Glutamatergic neuron (in vitro differentiated cells): ENCODE measurements around the gene ACAD10. TPM values are rescaled to one million over a fixed set of nuclear protein-coding genes. Genes with fewer than 3 reads are reported as not detected.
"Not testable (repeated sequence)": the region's sequence is repeated elsewhere in the genome, so short reads cannot be mapped to it uniquely, and the experiment has no call there.

Experiments used
- DNase-seq: peaks from one replicate; pipeline ENCODE4 v3.0.0; 2022
- H3K27ac Mint-ChIP-seq: one replicate; pipeline ENCODE4 v1.8.0; 2020; ENCODE audit warnings: mild to moderate bottlenecking, mixed read lengths, inconsistent platforms; ENCODE audit not compliant: unreplicated experiment
- H3K27me3 Mint-ChIP-seq: one replicate; pipeline ENCODE4 v1.8.0; 2020; ENCODE audit warnings: mild to moderate bottlenecking, moderate library complexity, mixed read lengths, inconsistent platforms; ENCODE audit not compliant: unreplicated experiment
- H3K36me3 Mint-ChIP-seq: one replicate; pipeline ENCODE4 v1.8.0; 2020; ENCODE audit warnings: mild to moderate bottlenecking, mixed read lengths, inconsistent platforms; ENCODE audit not compliant: unreplicated experiment
- H3K4me1 Mint-ChIP-seq: one replicate; pipeline ENCODE4 v1.8.0; 2020; ENCODE audit warnings: mild to moderate bottlenecking, low read depth, mixed read lengths, inconsistent platforms; ENCODE audit not compliant: unreplicated experiment
- H3K4me3 Mint-ChIP-seq: one replicate; pipeline ENCODE4 v1.8.0; 2020; ENCODE audit warnings: mild to moderate bottlenecking, mixed read lengths, inconsistent platforms; ENCODE audit not compliant: unreplicated experiment
- H3K9me3 Mint-ChIP-seq: one replicate; pipeline ENCODE4 v1.8.0; 2020; ENCODE audit warnings: mild to moderate bottlenecking, moderate library complexity, mixed read lengths, inconsistent platforms; ENCODE audit not compliant: unreplicated experiment
- total RNA-seq: library from RNA; stranded (reverse); fragmentation: NEBNext Ultra II Directional; extraction: Animal tissue kit (Norgen Biotek cat#: 25700); gene quantifications from one replicate; pipeline ENCODE4 v1.2.1, GENCODE V29; 2021; ENCODE audit not compliant: unreplicated experiment
- TF ChIP-seq, protein P1 (sequence below): fragments of 200-600 bp; sonication (generic); IDR thresholded peaks from one replicate; pipeline ENCODE4 v1.5.0; 2021; ENCODE audit not compliant: partially characterized antibody, unreplicated experiment

Gene ACAD10
- total RNA-seq, 1 donor from 2014 or later: 35.9 TPM

DNA sequence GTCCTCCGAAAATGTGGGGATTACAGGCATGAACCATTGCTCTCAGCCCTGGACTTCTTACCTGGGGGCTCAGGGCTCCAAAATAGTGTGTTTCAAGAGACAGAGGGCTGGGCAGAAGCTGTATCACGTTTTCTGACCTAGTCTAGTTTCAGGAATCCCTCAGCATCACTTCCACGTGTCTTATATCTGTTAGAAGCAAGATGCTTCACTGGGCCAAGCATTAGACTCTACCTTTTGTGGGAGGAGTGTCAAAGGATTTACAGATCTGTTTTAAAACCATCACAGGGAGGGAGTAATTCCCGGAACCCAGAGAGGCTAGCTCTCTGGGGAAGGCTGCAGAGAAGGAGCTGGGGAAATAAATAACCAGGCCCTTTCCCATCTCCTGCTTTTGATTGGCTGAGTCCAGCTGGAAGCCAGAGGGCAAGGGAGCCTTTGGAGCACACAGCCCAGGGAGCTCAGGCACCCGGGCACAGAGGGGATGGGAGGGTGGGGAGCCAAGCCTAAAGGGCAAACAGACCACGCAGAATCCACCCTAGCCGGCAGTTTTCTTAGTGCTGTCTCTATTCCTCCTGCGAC, 47.6 kb downstream of the ACAD10 start:
- TF ChIP-seq, protein P1, sequence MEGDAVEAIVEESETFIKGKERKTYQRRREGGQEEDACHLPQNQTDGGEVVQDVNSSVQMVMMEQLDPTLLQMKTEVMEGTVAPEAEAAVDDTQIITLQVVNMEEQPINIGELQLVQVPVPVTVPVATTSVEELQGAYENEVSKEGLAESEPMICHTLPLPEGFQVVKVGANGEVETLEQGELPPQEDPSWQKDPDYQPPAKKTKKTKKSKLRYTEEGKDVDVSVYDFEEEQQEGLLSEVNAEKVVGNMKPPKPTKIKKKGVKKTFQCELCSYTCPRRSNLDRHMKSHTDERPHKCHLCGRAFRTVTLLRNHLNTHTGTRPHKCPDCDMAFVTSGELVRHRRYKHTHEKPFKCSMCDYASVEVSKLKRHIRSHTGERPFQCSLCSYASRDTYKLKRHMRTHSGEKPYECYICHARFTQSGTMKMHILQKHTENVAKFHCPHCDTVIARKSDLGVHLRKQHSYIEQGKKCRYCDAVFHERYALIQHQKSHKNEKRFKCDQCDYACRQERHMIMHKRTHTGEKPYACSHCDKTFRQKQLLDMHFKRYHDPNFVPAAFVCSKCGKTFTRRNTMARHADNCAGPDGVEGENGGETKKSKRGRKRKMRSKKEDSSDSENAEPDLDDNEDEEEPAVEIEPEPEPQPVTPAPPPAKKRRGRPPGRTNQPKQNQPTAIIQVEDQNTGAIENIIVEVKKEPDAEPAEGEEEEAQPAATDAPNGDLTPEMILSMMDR: no peak
- H3K9me3 Mint-ChIP-seq: peaks cover 1% of the 10 kb centered on the region
- no peak for DNase-seq
- no peak overlapping the region for H3K4me3 Mint-ChIP-seq
- H3K4me1 Mint-ChIP-seq: no peaks in the 10 kb centered on the region
- H3K27ac Mint-ChIP-seq: no peak overlapping the region
- no peaks in the 10 kb centered on the region for H3K27me3 Mint-ChIP-seq
- H3K36me3 Mint-ChIP-seq: peaks cover 5% of the 10 kb centered on the region

DNA sequence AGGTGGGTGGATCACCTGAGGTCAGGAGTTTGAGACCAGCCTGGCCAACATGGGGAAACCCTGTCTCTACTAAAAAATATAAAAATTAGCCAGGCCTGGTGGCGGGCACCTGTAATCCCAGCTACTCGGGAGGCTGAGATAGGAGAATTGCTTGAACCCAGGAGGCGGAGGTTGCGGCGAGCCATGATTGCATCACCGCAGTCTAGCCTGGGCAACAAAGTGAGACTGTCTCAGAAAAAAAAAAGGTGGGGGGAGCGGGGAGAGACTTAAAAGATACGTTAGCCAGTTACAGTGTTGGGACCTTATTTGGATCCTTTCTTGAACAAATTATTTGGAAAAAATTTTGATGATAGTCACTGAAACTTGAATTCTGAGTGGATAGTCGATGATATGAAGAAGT, 53.7 kb downstream of the ACAD10 start:
- DNase-seq, H3K9me3 Mint-ChIP-seq, H3K27ac Mint-ChIP-seq, H3K36me3 Mint-ChIP-seq, H3K4me1 Mint-ChIP-seq, H3K27me3 Mint-ChIP-seq, H3K4me3 Mint-ChIP-seq: not testable (repeated sequence)

DNA sequence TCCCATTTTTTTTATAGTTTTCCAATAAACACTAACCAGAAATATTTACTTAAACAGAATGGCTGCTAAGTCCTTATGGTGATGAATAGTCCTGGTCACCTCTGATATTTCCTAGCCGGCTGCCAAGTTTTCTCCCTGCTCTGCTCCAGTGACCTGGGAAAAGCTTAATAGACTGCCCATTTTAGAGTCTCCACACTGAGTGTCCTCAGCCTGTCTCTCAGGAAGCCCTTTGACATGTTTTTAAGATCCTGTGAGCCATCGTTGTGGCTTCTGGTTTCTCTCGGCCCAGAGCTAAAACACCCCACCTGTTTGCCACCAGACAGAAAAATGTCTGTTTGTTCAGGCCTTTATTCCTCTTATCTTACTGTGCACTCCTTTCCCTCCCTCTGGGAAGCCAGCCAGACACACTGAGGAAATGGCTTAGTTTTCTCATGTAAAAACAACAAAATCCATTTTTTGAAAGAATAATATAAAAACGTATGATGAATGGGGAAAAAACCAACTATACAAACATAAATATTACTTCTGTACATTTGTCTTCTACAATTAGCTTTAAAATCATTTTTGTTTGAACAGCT, 55.5 kb downstream of the ACAD10 start:
- Mint-ChIP-seq H3K4me3 (no peak overlapping the region), H3K9me3 (no peaks in the 10 kb centered on the region), H3K4me1 (no peaks in the 10 kb centered on the region), H3K27me3 (peaks cover 1% of the 10 kb centered on the region), H3K36me3 (no peaks in the 10 kb centered on the region), H3K27ac (no peak overlapping the region)
- no peak for DNase-seq
- TF ChIP-seq, protein P1: no peak

DNA sequence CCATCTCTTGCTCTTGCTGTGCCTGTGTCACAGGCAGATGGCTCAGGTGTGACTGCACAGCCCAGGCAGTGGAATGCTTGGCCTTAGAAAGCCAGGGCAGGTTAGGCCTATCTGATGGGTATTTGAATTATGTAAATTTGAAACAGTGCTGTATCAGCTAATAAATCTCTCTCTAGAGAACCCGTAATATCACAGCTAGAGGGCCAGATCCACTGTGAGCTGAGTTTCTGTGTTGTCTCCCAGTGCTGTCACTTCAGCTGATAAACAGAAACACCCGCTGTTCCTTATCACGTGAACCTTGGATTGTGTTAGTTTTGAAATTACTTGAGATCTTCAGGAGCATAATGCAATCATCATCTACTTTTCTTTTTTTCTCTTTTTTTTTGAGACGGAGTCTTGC, 59.4 kb downstream of the ACAD10 start:
- TF ChIP-seq, protein P1: no peak
- Mint-ChIP-seq H3K36me3 (no peaks in the 10 kb centered on the region), H3K27me3 (no peaks in the 10 kb centered on the region), H3K27ac (no peak overlapping the region), H3K4me1 (no peaks in the 10 kb centered on the region), H3K9me3 (no peaks in the 10 kb centered on the region), H3K4me3 (no peak overlapping the region)
- DNase-seq: no peak

DNA sequence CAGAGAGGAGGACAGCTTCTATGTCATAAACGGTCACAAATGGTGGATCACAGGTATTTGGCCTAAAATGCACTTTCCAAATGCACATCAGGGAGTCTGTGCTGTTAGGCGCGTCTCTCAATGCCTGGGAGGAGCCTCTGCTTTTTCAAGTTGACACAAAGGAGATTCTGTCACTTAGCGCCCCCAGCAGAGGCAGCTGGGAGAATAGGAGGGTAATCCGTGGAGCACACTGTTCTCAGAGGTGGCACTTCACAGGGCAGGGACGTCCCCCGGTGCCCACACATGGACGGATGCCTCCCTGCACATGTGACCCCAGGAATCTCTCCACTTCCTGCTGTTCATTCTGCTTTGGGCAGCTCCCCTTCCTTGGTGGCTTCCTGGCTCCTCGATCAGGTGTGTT, 61.5 kb downstream of the ACAD10 start:
- H3K36me3 Mint-ChIP-seq: no peaks in the 10 kb centered on the region
- no peak overlapping the region for H3K4me3 Mint-ChIP-seq
- H3K9me3 Mint-ChIP-seq: no peaks in the 10 kb centered on the region
- no peak for DNase-seq
- TF ChIP-seq, protein P1: no peak
- no peak overlapping the region for H3K27ac Mint-ChIP-seq
- H3K4me1 Mint-ChIP-seq: no peaks in the 10 kb centered on the region
- H3K27me3 Mint-ChIP-seq: no peaks in the 10 kb centered on the region
